ENCODE results near the gene FAM13B.
A peak's percentile ranks its signal among the peaks of the same experiment; 100 is the strongest.

The FAM13B gene

GRCh38 chr5:138024117-138024516 lies 8.8 kb downstream of the FAM13B start:
- DNase-seq (ENCODE audit: low read depth), result peak; percentile 20
- no peak for TF ChIP-seq CTCF (IDR thresholded peaks at IDR 0.05; ENCODE audit: insufficient read depth, low read depth, low read length, missing control alignments)
- no peak overlapping the region for H3K4me3 ChIP-seq (ENCODE audit: low read length)

GRCh38 chr5:138022912-138023311 lies 10.0 kb downstream of the FAM13B start:
- TF ChIP-seq CTCF (IDR thresholded peaks at IDR 0.05; ENCODE audit: insufficient read depth, low read depth, low read length, missing control alignments), result no peak
- H3K4me3 ChIP-seq (ENCODE audit: low read length), result no peak overlapping the region
- DNase-seq (ENCODE audit: low read depth), result peak; percentile 35

- TF ChIP-seq CTCF (IDR thresholded peaks at IDR 0.05; ENCODE audit: insufficient read depth, low read depth, low read length, missing control alignments), result no peak
- no peak for DNase-seq (ENCODE audit: low read depth)
- no peak overlapping the region for H3K4me3 ChIP-seq (ENCODE audit: low read length)
These were observed 11.1 kb downstream of the FAM13B start for GRCh38 chr5:138021771-138022170.

- H3K4me3 ChIP-seq (ENCODE audit: low read length), result no peak overlapping the region
- DNase-seq (ENCODE audit: low read depth), result no peak
- no peak for TF ChIP-seq CTCF (IDR thresholded peaks at IDR 0.05; ENCODE audit: insufficient read depth, low read depth, low read length, missing control alignments)
These were observed 14.0 kb downstream of the FAM13B start for GRCh38 chr5:138018849-138019248.

GRCh38 chr5:138015916-138016315 lies 17.0 kb downstream of the FAM13B start:
- no peak for TF ChIP-seq CTCF (IDR thresholded peaks at IDR 0.05; ENCODE audit: insufficient read depth, low read depth, low read length, missing control alignments)
- no peak for DNase-seq (ENCODE audit: low read depth)
- no peak overlapping the region for H3K4me3 ChIP-seq (ENCODE audit: low read length)

- H3K4me3 ChIP-seq (ENCODE audit: low read length), result no peak overlapping the region
- TF ChIP-seq CTCF (IDR thresholded peaks at IDR 0.05; ENCODE audit: insufficient read depth, low read depth, low read length, missing control alignments), result no peak
- DNase-seq (ENCODE audit: low read depth), result peak; percentile 81
These were observed 20.9 kb downstream of the FAM13B start for GRCh38 chr5:138011991-138012390.

GRCh38 chr5:138000102-138000723 lies 32.7 kb downstream of the FAM13B start:
- TF ChIP-seq CTCF (IDR thresholded peaks at IDR 0.05; ENCODE audit: insufficient read depth, low read depth, low read length, missing control alignments), result no peak
- H3K4me3 ChIP-seq (ENCODE audit: low read length), result no peak overlapping the region
- DNase-seq (ENCODE audit: low read depth), result peak; percentile 66

All from epithelial cell of esophagus (primary cell).